Fibroblast of pulmonary artery (primary cell): ENCODE results near the gene CLDN16.
A peak's percentile ranks its signal among the peaks of the same experiment; 100 is the strongest.

Experiments
- DNase-seq: peaks from one replicate; pipeline ENCODE4 v3.0.0-alpha.2; 2010; ENCODE audit warnings: low read depth
- H3K4me3 ChIP-seq: replicated peaks from 2 replicates; pipeline ENCODE4 v1.5.1; 2011; ENCODE audit warnings: low read depth, mild to moderate bottlenecking, control low read depth, low read length, moderate library complexity
- CTCF ChIP-seq: IDR thresholded peaks from 2 replicates; pipeline ENCODE4 v1.5.1; 2011; ENCODE audit warnings: mild to moderate bottlenecking, control low read depth, low read length, inconsistent platforms; ENCODE audit errors: missing control alignments

CLDN16 gene

GRCh38 chr3:190385731-190386688, 2.0 kb upstream of the CLDN16 start:
- no peak for TF ChIP-seq CTCF
- peak; percentile 97 for DNase-seq
- H3K4me3 ChIP-seq: peak overlapping the region; percentile 0

GRCh38 chr3:190388703-190389102, 740 bp downstream of the CLDN16 start:
- no peak for TF ChIP-seq CTCF
- H3K4me3 ChIP-seq: no peak overlapping the region
- no peak for DNase-seq

GRCh38 chr3:190396001-190396400, 8.0 kb downstream of the CLDN16 start:
- no peak overlapping the region for H3K4me3 ChIP-seq
- no peak for TF ChIP-seq CTCF
- DNase-seq: no peak

- H3K4me3 ChIP-seq: no peak overlapping the region
- no peak for TF ChIP-seq CTCF
- DNase-seq: no peak
These were observed 9.9 kb downstream of the CLDN16 start for GRCh38 chr3:190397889-190398288.

- DNase-seq: no peak
These were observed 11.7 kb downstream of the CLDN16 start for GRCh38 chr3:190399677-190400076.

GRCh38 chr3:190401963-190402362, 14.0 kb downstream of the CLDN16 start:
- DNase-seq: peak; percentile 68
- no peak overlapping the region for H3K4me3 ChIP-seq
- TF ChIP-seq CTCF: no peak

More at GRCh38 chr3:190399677-190400076, 11.7 kb downstream of the CLDN16 start:
- no peak overlapping the region for H3K4me3 ChIP-seq
- no peak for TF ChIP-seq CTCF

- H3K4me3 ChIP-seq: no peak overlapping the region
- DNase-seq: no peak
- no peak for TF ChIP-seq CTCF
These were observed 16.8 kb downstream of the CLDN16 start for GRCh38 chr3:190404715-190405114.
